ENCODE results near the gene YJU2.
A peak's percentile ranks its signal among the peaks of the same experiment; 100 is the strongest.

YJU2 gene

GRCh38 chr19:4301590-4302242, 54.8 kb downstream of the YJU2 start:
- no peak for DNase-seq

GRCh38 chr19:4302243-4302640, 55.4 kb downstream of the YJU2 start, which contains the start of gene TMIGD2:
Gene TMIGD2, minus strand, starts transcription at chr19:4302389. Its CDS starts 4 bp downstream, at chr19:4302385.
- no peak for DNase-seq

- no peak for DNase-seq
These were observed 57.1 kb downstream of the YJU2 start for GRCh38 chr19:4303819-4304537.

GRCh38 chr19:4304538-4305256, 57.8 kb downstream of the YJU2 start, which contains the start of gene FSD1:
Gene FSD1, plus strand, starts transcription at chr19:4304598. Its CDS starts 149 bp downstream, at chr19:4304747.
- peak; percentile 84 for DNase-seq

- DNase-seq, result no peak
These were observed 58.4 kb downstream of the YJU2 start for GRCh38 chr19:4305257-4305612.

DNA sequence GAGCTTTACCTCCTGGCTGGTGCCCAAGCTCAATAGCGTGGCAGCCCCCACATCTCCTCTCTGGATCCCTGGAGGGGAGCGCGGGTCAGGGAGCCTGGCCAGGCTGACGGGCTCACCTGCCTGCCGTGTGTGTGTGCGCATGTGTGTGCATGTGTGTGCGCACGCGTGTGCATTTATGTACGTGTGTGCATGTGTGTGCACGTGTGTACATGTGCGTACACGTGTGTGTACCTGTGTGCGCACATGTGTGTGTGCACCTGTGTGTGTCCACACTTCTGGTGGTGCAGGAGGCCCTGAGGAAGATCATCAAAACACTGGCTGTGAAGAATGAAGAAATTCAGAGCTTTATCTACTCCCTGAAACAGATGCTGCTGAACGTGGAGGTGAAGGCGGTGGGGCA, 58.8 kb downstream of the YJU2 start:
- no peak for DNase-seq

DNA sequence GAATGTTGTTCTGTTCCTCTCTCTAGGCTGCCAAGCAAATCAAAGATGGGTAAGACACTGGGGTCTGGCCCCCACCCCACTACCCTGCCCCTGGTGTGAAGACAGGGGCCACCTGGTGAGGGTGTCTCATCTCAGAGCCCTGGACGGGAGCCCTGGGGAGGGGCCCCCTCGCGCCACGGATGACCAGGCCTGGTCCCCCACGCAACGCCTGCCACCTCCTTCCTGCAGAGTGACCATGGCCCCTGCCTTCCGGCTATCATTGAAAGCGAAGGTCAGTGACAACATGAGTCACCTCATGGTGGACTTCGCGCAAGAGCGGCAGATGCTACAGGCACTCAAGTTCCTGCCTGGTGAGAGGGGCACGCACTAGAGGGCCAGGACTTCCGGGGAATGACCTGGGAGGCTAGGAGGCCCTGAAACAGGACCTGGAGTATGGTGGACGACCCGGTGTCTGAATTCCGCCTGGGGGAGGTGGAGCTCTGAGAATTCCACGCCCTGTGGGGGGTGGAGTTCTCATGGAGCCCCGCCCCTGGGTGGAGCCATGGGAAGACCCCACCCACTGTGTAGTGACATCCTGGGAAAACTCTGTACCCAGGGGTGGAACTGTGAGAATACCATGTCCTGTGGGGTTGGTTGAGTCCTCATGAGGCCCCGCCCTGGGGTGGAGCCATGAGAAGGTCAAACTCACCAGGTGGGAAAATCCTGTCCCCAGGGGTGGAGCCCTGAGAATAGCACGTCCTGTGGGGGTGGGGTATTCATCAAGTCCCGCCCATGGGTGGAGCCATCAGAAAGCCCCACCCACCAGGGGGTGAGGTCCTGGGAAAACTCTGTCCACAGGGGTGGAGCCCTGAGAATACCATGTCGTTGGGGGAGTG, 63.6 kb downstream of the YJU2 start:
- no peak for DNase-seq

- no peak for DNase-seq
These were observed 67.1 kb downstream of the YJU2 start for GRCh38 chr19:4313847-4314490.

DNA sequence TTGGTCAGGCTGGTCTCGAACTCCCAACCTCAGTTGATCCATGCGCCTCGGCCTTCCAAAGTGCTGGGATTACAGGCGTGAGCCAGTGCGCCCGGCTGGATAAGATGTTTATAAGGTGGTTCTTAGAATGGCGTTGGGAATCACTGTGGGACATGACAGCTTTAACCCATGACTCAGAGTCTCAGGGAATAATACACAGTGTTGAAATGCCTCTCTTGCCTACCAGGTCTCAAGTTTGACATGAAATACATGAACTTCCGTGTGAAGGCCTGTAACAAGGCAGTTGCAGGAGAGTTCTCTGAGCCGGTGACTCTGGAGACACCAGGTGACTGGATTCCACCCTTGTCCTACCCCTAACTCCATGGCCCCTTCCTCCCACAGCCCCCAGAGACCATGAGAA, 70.1 kb downstream of the YJU2 start:
- no peak for DNase-seq

DNA sequence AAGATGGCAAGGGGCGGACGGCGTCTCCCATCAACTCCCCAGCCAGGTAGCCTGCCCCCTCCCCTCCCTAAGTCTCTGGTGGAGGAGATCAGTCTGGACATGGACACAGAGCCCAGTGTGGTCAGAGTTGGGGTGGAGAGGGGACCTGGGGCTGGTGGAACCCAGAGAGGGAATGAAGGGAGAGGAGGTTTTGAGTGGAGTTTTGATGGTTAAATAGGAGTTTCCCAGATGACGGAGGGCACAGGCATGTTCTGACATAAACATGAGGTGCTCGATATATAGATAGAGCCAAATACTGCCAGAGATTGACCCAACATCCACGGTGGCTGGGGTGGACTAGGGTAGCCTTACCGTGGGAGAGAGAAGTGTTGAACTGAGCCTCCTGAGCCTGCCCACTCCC, 71.6 kb downstream of the YJU2 start:
- no peak for DNase-seq

Measured in activated effector memory CD4-positive, alpha-beta T cell treated with anti-CD3 and anti-CD28 coated beads, Interleukin-2, amount 50 U/mL, for 16 hours (primary cell).